Activated T-cell treated with anti-CD3 and anti-CD28 coated beads, Interleukin-2, amount 50 U/mL, for 1 hour (primary cell): ENCODE measurements around the gene SNX8.
"Not testable (repeated sequence)": the region's sequence is repeated elsewhere in the genome, so short reads cannot be mapped to it uniquely, and the experiment has no call there.

ENCODE experiments used
- DNase-seq: peaks from one replicate; pipeline ENCODE4 v3.0.0-alpha.2; 2020

SNX8 gene

GRCh38 chr7:2325162-2325561 is 10.9 kb upstream of the SNX8 start:
- DNase-seq: no peak

- DNase-seq: no peak
These were observed 6.8 kb upstream of the SNX8 start for GRCh38 chr7:2321020-2321419.

- DNase-seq: no peak
These were observed 3.5 kb upstream of the SNX8 start for GRCh38 chr7:2317556-2318293.

GRCh38 chr7:2316578-2316977 is 2.3 kb upstream of the SNX8 start:
- DNase-seq: no peak

GRCh38 chr7:2315787-2316186 is 1.5 kb upstream of the SNX8 start:
- DNase-seq: no peak

GRCh38 chr7:2314956-2315530 is 802 bp upstream of the SNX8 start:
- DNase-seq: not testable (repeated sequence)

GRCh38 chr7:2313450-2314208 is 612 bp downstream of the SNX8 start:
- DNase-seq: no peak

GRCh38 chr7:2312267-2312929 is 1.8 kb downstream of the SNX8 start:
- DNase-seq: no peak

GRCh38 chr7:2309889-2310331 is 4.3 kb downstream of the SNX8 start:
- no peak for DNase-seq

GRCh38 chr7:2307690-2308107 is 6.5 kb downstream of the SNX8 start:
- DNase-seq: no peak

GRCh38 chr7:2306688-2307087 is 7.6 kb downstream of the SNX8 start:
- no peak for DNase-seq

GRCh38 chr7:2305258-2305657 is 9.0 kb downstream of the SNX8 start:
- not testable (repeated sequence) for DNase-seq

- DNase-seq: not testable (repeated sequence)
These were observed 10.7 kb downstream of the SNX8 start for GRCh38 chr7:2303520-2303919.

GRCh38 chr7:2302743-2303397 is 11.4 kb downstream of the SNX8 start:
- DNase-seq: not testable (repeated sequence)

- no peak for DNase-seq
These were observed 12.8 kb downstream of the SNX8 start for GRCh38 chr7:2301511-2301863.

- DNase-seq: no peak
These were observed 14.2 kb downstream of the SNX8 start for GRCh38 chr7:2299870-2300512.

GRCh38 chr7:2299131-2299829 is 15.0 kb downstream of the SNX8 start:
- DNase-seq: no peak

- DNase-seq: no peak
These were observed 17.4 kb downstream of the SNX8 start for GRCh38 chr7:2296832-2297231.

GRCh38 chr7:2295936-2296620 is 18.2 kb downstream of the SNX8 start:
- DNase-seq: no peak

- DNase-seq: no peak
These were observed 23.4 kb downstream of the SNX8 start for GRCh38 chr7:2290877-2291276.

GRCh38 chr7:2289621-2290020 is 24.6 kb downstream of the SNX8 start:
- no peak for DNase-seq
